IMR-90 (cell line): Measurements from ENCODE around the gene MYDGF. TPM values are rescaled to one million over a fixed set of nuclear protein-coding genes. Genes with fewer than 3 reads are reported as not detected.

Experiments used
- ATAC-seq: fragments of 200-7000 bp; cut with Tn5 transposase; 2 replicates; pipeline ENCODE4 v1.9.1; 2020; ENCODE audit warnings: low read depth, mild to moderate bottlenecking, moderate library complexity
- BruUV-seq: library from RNA; stranded (reverse); fragments of 400-500 nt; replicated peaks from 2 replicates; lab custom pipeline; 2021; lab: Mats Ljungman, UMichigan
- CTCF ChIA-PET: fragments of 300-600 bp; formaldehyde crosslinking; extraction: SDS; loops from one replicate; lab custom pipeline; 2021; ENCODE audit warnings: antibody characterized with exemption; lab: Yijun Ruan, JAX
- POLR2A ChIA-PET: fragments of 300-600 bp; sonication (Branson Sonifier 250); formaldehyde crosslinking; loops from one replicate; lab custom pipeline; 2022; ENCODE audit warnings: antibody characterized with exemption; ENCODE audit not compliant: unreplicated experiment; lab: Charles Lee
- DNase-seq: peaks from one replicate; pipeline ENCODE4 v3.0.0; 2013
- H2AFZ ChIP-seq: replicated peaks from 2 replicates; pipeline ENCODE3; 2013; ENCODE audit warnings: low read length, mild to moderate bottlenecking; ENCODE audit not compliant: poor library complexity
- H2AK5ac ChIP-seq: 2 replicates; pipeline ENCODE4 v1.6.1; 2013; ENCODE audit warnings: low read depth, low read length, inconsistent platforms
- H2AK9ac ChIP-seq: replicated peaks from 2 replicates; pipeline ENCODE3; 2013; ENCODE audit warnings: mild to moderate bottlenecking, low read depth, low read length, moderate library complexity; ENCODE audit not compliant: poor library complexity
- H2BK120ac ChIP-seq: 2 replicates; pipeline ENCODE4 v1.6.1; 2013; ENCODE audit warnings: low read depth, low read length, inconsistent platforms
- H2BK15ac ChIP-seq: 3 replicates; pipeline ENCODE4 v1.6.1; 2013; ENCODE audit warnings: low read depth, low read length, inconsistent platforms
- H2BK20ac ChIP-seq: 2 replicates; pipeline ENCODE4 v1.6.1; 2013; ENCODE audit warnings: low read depth, mild to moderate bottlenecking, inconsistent platforms, low read length, moderate library complexity
- H2BK5ac ChIP-seq: 2 replicates; pipeline ENCODE4 v1.6.1; 2013; ENCODE audit warnings: mild to moderate bottlenecking, low read depth, low read length, inconsistent platforms; ENCODE audit not compliant: poor library complexity, severe bottlenecking
- H3K14ac ChIP-seq: replicated peaks from 2 replicates; pipeline ENCODE4 v1.6.1; 2013; ENCODE audit warnings: low read depth, low read length, inconsistent platforms
- H3K18ac ChIP-seq: 2 replicates; pipeline ENCODE4 v1.6.1; 2013; ENCODE audit warnings: low read depth, low read length, control low read depth
- H3K23ac ChIP-seq: 2 replicates; pipeline ENCODE4 v1.6.1; 2013; ENCODE audit warnings: low read depth, low read length, inconsistent platforms
- H3K27ac ChIP-seq: 2 replicates; pipeline ENCODE4 v1.5.1; 2013; ENCODE audit warnings: mild to moderate bottlenecking, control low read depth, low read length; ENCODE audit not compliant: insufficient read depth
- H3K27me3 ChIP-seq: 2 replicates; pipeline ENCODE4 v1.6.1; 2013; ENCODE audit warnings: low read length; ENCODE audit not compliant: control insufficient read depth, insufficient read depth
- H3K36me3 ChIP-seq: 2 replicates; pipeline ENCODE4 v1.6.1; 2013; ENCODE audit warnings: low read length, mixed read lengths; ENCODE audit not compliant: control insufficient read depth, insufficient read depth
- H3K4ac ChIP-seq: 2 replicates; pipeline ENCODE4 v1.6.1; 2013; ENCODE audit warnings: low read depth, low read length, inconsistent platforms
- H3K4me1 ChIP-seq: 2 replicates; pipeline ENCODE4 v1.6.1; 2013; ENCODE audit warnings: low read length, mixed read lengths; ENCODE audit not compliant: control insufficient read depth, insufficient read depth
- H3K4me2 ChIP-seq: 2 replicates; pipeline ENCODE4 v1.6.1; 2013; ENCODE audit warnings: low read depth, mild to moderate bottlenecking, control low read depth, low read length, moderate library complexity
- H3K4me3 ChIP-seq: 2 replicates; pipeline ENCODE4 v1.5.1; 2013; ENCODE audit warnings: low read depth, mild to moderate bottlenecking, control low read depth, low read length, moderate library complexity; ENCODE audit not compliant: insufficient read depth
- H3K56ac ChIP-seq: 2 replicates; pipeline ENCODE4 v1.6.1; 2013; ENCODE audit warnings: low read length, inconsistent platforms; ENCODE audit not compliant: insufficient read depth; ENCODE audit errors: extremely low read depth
- H3K79me1 ChIP-seq, 2 experiments: 2 replicates each; pipeline ENCODE4 v1.6.1; 2013; ENCODE audit warnings: low read length in 2 of 2, inconsistent platforms in 1 of 2, low read depth in 1 of 2
- H3K9ac ChIP-seq: 2 replicates; pipeline ENCODE4 v1.6.1; 2013; ENCODE audit warnings: low read depth, low read length, control low read depth
- H3K9me1 ChIP-seq: 2 replicates; pipeline ENCODE4 v1.6.1; 2013; ENCODE audit warnings: low read length, inconsistent platforms; ENCODE audit not compliant: insufficient read depth
- H3K9me3 ChIP-seq: 2 replicates; pipeline ENCODE4 v1.6.1; 2013; ENCODE audit warnings: low read length; ENCODE audit not compliant: control insufficient read depth, insufficient read depth
- H4K20me1 ChIP-seq: 2 replicates; pipeline ENCODE4 v1.6.1; 2013; ENCODE audit warnings: low read length, inconsistent platforms; ENCODE audit not compliant: insufficient read depth
- H4K5ac ChIP-seq: 2 replicates; pipeline ENCODE4 v1.6.1; 2013; ENCODE audit warnings: mild to moderate bottlenecking, low read depth, low read length, control low read depth
- H4K8ac ChIP-seq, 2 experiments: 2 replicates each; pipeline ENCODE4 v1.6.1; 2013; ENCODE audit warnings: low read depth in 2 of 2, low read length in 2 of 2, control low read depth in 1 of 2, inconsistent platforms in 1 of 2
- H4K91ac ChIP-seq: 2 replicates; pipeline ENCODE4 v1.6.1; 2013; ENCODE audit warnings: low read depth, low read length, inconsistent platforms; ENCODE audit not compliant: insufficient read depth
- MAFK ChIP-seq: IDR thresholded peaks from 2 replicates; pipeline ENCODE4 v1.6.1; 2012; ENCODE audit warnings: low read depth, low read length, improper control_type of control experiment
- MXI1 ChIP-seq: IDR thresholded peaks from 2 replicates; pipeline ENCODE4 v1.6.1; 2012; ENCODE audit warnings: low read depth, mild to moderate bottlenecking, low read length, moderate library complexity, borderline replicate concordance
- SMC3 ChIP-seq: fragments of 150-350 bp; IDR thresholded peaks from 2 replicates; pipeline ENCODE4 v1.6.1; 2016; ENCODE audit warnings: low read depth, mild to moderate bottlenecking, antibody characterized with exemption, low read length, moderate library complexity
- WGBS, 2 experiments: methylation state at CpG; one replicate each; pipeline versions ENCODE4 v1.1.5 to v1.1.7; 2013; ENCODE audit warnings: missing lambda C conversion rate in 2 of 2; ENCODE audit not compliant: insufficient read length in 1 of 2; ENCODE audit errors: extremely low coverage in 2 of 2; 5-methylcytosine and 5-hydroxymethylcytosine counted together
- dilution Hi-C: fragments of 300-500 bp; cut with HindIII; formaldehyde crosslinking; loops from one replicate; pipeline ENCODE4 v1.14.3; 2018; ENCODE audit warnings: low sequenced_read_pairs; ENCODE audit not compliant: unreplicated experiment
- in situ Hi-C: fragments of 300-500 bp; cut with MboI; formaldehyde crosslinking; loops from 3 replicates; pipeline ENCODE4 v1.14.3; 2019; ENCODE audit warnings: low sequenced_read_pairs, inconsistent platforms, mixed read lengths
- intact Hi-C: fragments of 100-400 bp; cut with micrococcal nuclease; formaldehyde crosslinking; loops from 2 replicates; pipeline ENCODE4 v1.10.0; 2022
- polyA plus RNA-seq, 3 experiments: library from polyadenylated mRNA; depleted of rRNA; stranded (reverse); fragments of >200 nt; gene quantifications; 2 replicates each; pipeline ENCODE4 v1.2.3, GENCODE V29; 2012; ENCODE audit warnings: low replicate concordance in 1 of 3
- total RNA-seq: library from RNA; depleted of rRNA; stranded (reverse); fragments of >200 nt; gene quantifications from 2 replicates; pipeline ENCODE4 v1.2.3, GENCODE V29; 2012

The MYDGF gene
- total and polyA plus RNA-seq, 2 of the 4 experiments (the other 2 are of a cell fraction): 203 to 310 TPM

DNA sequence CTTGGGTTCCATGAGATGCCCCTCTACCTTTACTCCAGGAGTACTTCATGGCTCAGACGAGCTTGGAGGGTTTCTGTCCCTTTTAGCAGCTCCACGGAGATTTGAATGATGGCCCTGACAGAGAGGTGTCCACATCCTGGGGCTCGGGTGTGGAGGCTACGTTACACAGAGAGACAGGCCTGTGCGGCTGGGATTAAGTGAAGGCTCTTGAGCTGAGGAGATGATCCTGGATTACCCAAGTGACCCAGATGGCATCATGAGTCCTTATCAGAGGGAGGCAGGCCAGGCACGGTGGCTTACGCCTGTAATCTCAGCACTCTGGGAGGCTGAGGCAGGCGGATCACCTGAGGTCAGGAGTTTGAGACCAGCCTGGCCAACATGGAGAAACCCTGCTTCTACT, 41.1 kb upstream of the MYDGF start:
- H2AK5ac ChIP-seq: no peak overlapping the region; the same call in 1 of the 2 replicates
- H2BK20ac ChIP-seq: no peak overlapping the region
- peaks cover 18% of the 10 kb centered on the region for H3K4me1 ChIP-seq
- in situ Hi-C loops (no loop called here), intact Hi-C loops (no loop called here), dilution Hi-C loops (no loop called here)
- no peak overlapping the region for H2BK5ac ChIP-seq
- H3K4me2 ChIP-seq: no peak overlapping the region
- DNase-seq: no peak
- TF ChIP-seq SMC3 (no peak), MXI1 (no peak), MAFK (no peak)
- no peaks in the 10 kb centered on the region for H3K9me3 ChIP-seq
- no peak overlapping the region for H4K5ac ChIP-seq
- no peaks in the 10 kb centered on the region for H3K27me3 ChIP-seq
- H2AFZ ChIP-seq: no peak overlapping the region
- H4K8ac ChIP-seq: no peak overlapping the region
- ATAC-seq: no peak
- H4K91ac ChIP-seq: no peak overlapping the region
- H3K36me3 ChIP-seq: peaks cover 62% of the 10 kb centered on the region
- no peak overlapping the region for H3K14ac ChIP-seq
- H2BK120ac ChIP-seq: no peak overlapping the region
- no peak overlapping the region for H3K4me3 ChIP-seq
- peaks cover 15% of the 10 kb centered on the region for H3K9me1 ChIP-seq
- no peak overlapping the region for H2BK15ac ChIP-seq
- H3K56ac ChIP-seq: no peak overlapping the region
- H3K23ac ChIP-seq: no peak overlapping the region
- H3K18ac ChIP-seq: no peak overlapping the region
- H3K27ac ChIP-seq: no peak overlapping the region
- 100% methylated on average over 2 of the region's 8 CpGs; no CpG with 5 or more reads in 1 of the 2 experiments for WGBS, 2 experiments
- H4K20me1 ChIP-seq: no peaks in the 10 kb centered on the region
- no peak overlapping the region for H2AK9ac ChIP-seq
- H3K9ac ChIP-seq: no peak overlapping the region
- POLR2A ChIA-PET: no interaction called here
- H3K79me1 ChIP-seq: peaks cover 43 to 85% of the 10 kb centered on the region in 2 experiments
- CTCF ChIA-PET: no interaction called here
- no peak overlapping the region for H3K4ac ChIP-seq
- BruUV-seq: no TSS peak
